GM18520 (cell line): Measurements from ENCODE around the gene SLC44A5.
"Not testable (repeated sequence)": the region's sequence is repeated elsewhere in the genome, so short reads cannot be mapped to it uniquely, and the experiment has no call there.

ENCODE experiments used
- ATAC-seq: cut with Tn5 transposase; IDR thresholded peaks from one replicate; pipeline ENCODE4 v1.9.1; 2021; ENCODE audit not compliant: unreplicated experiment

The SLC44A5 gene

DNA sequence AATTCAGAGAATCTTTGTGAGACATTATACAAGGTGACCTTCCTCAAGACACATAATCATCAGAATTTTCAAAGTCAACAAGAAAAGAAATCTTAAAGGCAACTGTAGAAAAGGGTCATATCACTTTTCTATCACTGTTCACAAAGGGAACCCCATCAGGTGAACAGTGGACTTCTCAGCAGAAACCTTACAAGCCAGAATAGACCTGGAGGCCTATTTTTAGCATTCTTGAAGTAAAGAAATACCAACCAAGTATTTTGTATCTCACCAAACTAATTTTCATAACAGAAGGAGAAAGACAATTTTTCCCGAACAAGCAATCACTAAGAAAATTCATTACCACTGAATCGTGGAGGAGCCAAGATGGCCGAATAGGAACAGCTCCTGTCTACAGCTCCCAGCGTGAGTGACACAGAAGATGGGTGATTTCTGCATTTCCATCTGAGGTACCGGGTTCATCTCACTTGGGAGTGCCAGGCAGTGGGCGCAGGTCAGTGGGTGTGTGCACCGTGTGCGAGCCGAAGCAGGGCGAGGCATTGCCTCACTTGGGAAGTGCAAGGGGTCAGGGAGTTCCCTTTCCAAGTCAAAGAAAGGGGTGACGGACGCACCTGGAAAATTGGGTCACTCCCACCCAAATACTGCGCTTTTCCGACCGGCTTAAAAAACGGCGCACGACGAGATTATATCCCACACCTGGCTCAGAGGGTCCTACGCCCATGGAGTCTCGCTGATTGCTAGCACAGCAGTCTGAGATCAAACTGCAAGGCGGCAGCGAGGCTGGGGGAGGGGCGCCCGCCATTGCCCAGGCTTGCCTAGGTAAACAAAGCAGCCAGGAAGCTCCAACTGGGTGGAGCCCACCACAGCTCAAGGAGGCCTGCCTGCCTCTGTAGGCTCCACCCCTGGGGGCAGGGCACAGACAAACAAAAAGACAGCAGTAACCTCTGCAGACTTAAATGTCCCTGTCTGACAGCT is 235.2 kb downstream of the SLC44A5 start:
- not testable (repeated sequence) for ATAC-seq

DNA sequence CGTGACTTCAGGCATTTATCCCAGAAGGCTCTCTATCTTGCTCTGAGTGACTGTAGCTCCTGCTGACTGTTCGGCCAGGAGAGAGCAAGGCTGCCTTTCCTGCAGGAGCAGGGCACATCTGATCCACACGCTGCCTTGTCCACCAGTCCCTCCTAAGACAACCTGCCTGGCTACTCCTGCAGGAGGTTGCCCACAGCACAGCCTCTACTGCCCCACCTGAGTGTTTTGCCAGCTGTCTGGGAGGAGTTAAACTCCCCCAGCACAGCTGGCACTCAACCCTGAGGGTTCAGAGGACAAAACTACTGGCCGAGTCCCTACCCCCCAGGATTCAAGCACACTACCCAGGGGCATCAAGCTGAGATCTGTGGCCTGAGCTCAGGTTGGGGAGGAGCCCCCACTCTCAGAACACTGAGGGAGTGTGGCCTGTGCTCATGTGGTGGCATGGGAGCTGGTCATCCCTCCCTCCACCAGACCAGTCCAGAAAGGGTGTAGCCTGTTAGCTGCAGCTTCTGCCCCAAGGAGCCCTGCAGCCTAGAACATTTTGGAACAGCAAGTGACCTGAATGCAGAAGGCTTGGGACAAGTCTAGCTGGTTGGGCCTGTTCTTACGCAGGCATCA is 237.3 kb downstream of the SLC44A5 start:
- no peak for ATAC-seq

DNA sequence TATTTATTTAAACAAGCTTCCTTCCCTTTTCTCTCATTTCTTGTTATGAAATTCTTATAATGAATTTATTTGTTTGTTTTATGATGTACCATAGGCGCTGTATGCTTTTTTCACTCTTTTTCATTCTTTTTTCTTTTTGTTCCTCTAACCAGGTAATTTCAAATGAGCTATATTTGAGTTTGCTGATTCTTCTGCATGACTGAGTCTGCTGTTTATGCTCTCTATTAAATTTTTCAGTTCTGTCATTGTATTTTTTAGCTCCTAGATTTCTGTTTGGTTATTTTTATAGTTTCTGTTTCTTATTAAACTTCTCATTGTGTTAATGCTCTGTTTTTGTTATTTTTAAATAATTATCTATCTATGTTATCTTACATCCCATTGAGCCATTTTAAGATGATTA is 244.3 kb downstream of the SLC44A5 start:
- ATAC-seq, result no peak

DNA sequence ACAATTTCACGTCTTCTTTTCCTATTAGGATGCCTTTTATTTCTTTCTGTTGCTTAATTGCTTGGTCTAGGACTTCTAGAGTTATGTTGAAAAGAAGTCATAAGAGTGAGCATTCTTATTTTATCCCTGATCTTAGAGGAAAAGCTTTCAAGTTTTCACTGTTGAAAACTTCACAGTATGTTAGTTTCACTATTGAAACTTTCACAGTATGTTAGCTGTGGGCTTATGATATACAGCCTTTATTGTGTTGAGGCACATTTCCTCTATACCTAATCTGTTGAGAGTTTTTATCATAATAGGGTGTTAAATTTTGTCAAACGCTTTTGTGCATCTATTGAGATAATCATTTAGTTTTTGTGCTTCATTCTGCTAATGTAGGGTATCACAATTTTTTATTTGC is 249.7 kb downstream of the SLC44A5 start:
- ATAC-seq, result no peak

GRCh38 chr1:75354267-75354666 is 256.6 kb downstream of the SLC44A5 start:
- not testable (repeated sequence) for ATAC-seq

- ATAC-seq, result no peak
Measured at GRCh38 chr1:75353051-75353450, 257.9 kb downstream of the SLC44A5 start.

DNA sequence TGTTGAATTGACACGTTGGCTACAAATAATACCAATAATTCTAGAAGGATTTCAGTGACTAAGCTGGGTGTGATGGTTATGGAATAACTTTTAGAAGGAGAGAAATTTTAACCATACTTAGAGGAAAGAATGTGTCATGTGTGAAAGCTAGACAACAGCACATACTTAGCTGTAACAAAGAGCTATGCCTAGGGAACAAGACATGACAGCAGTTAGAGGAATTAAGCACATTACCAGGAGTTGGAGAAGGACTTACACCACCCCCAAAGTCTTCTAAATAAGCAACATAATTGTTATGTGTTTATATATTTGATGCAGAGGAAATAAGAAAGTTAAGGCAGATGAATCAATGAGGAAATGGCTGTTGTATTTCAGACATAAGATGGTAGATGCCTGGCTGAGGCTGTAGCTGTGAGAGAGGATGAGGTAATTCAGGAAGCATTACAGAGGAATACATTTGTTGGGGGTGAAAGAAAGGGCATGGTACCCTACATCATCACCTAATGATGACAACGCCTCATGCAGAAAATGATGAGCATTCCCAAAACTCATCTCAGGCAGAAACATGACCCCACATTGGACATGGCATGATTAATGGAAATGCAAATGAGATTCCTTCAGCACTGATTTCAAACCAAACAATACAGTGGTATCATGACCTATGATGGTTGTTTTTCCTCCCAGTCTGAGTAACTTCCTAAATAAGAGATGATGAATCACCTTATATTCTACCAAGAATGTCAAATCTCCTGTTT is 265.2 kb downstream of the SLC44A5 start:
- no peak for ATAC-seq

DNA sequence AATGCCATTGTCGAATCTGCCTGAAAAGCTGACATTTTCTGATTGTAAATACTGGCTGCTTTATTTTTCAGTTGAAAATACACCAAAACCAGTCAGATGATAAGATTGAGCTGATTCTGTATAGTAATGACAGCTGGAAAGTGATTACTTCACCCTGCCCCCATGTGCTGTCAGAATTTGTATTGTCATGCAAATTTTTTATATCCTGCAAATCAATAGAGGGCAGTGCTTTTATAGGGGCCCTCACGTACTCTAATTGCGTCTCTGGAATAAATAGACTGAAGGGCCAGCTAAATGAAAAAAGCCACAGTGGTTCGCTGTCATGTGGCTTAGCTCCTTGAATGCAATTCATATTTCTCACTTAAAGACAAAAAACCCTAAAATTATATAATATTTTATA is 268.1 kb downstream of the SLC44A5 start:
- ATAC-seq, result no peak

DNA sequence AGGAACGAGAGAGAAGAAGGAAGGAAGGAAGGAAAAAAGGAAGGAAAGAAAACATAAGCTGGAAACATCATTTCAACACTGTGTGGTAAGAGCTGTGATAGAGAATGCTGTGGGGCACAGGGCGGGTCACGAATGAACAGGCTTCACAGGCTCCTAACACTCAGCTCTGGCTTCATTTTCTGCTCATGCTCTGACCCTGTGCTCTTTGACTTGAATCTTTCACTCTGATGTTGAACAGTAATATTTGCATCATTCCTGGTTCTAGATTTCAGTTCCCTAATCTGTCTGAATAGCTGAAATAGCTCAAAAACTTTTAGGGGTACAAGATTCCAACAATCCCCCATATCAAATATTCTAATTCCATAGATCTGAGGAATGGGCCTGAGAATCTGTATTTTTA is 269.4 kb downstream of the SLC44A5 start:
- no peak for ATAC-seq

DNA sequence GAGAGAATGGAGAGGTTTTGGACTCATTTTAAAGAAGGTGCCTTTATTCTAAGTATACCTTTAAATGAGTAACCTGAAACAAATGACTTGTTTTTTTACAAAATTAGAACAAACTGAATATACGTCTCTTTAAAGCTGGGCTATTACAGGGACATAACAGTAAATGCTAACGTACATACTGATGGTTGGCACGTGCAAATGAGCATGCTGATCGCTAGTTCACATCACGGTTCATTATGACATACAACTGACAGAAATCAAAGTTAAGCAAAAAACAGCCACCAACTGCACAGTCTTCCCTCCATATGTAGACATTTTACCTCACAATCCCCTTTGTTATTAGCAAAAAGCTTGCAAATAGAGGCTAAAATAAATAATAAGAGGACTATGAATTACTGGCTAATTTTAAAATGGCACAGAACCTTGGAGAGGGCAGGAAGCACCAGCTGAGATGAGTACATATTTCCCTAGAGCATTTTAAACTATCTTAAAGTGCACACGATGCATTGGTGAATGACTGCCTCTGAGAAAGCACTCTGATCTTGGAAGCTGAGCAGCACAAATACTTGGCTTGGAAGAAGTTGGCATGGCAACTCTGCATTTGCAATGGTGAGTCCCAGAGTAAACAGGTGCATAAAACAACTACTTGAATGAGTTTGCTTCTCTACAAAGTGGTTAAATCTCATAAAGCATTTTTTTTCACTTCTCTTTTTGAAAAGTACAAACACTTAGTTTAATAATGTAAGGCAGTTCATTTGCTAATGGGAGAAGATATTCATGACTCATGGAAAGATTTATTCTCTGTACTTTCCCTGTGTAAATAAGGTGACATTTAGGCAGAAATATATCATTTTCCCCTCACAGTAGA is 272.1 kb downstream of the SLC44A5 start:
- peak; percentile 92 for ATAC-seq

DNA sequence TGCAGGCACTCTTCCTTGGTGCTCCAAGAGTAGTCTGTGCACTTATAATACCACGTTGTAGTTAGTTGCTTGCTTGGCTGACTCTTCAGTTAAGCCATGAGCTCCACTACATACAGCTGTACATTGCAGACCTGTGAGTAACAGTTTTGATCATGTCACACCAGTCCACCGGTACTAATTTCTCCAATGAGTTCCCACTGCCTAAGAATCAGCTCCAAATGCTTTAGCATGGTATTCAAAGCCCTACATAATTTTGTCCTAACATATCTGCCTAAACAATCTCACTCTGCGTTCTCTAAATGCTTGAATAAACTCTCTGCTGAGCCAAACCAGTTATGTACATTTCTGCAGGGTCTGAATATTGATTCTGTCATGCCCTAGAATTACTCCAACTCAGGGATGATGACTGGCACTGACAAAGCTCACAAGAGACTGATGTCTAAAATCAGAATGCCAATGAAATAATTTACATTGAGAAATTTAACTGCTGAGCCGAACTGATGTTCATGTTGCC is 276.0 kb downstream of the SLC44A5 start:
- ATAC-seq, result no peak

GRCh38 chr1:75330624-75331023 is 280.3 kb downstream of the SLC44A5 start:
- no peak for ATAC-seq

GRCh38 chr1:75328691-75329090 is 282.2 kb downstream of the SLC44A5 start:
- no peak for ATAC-seq

GRCh38 chr1:75327395-75327794 is 283.5 kb downstream of the SLC44A5 start:
- ATAC-seq, result no peak

GRCh38 chr1:75317976-75318375 is 292.9 kb downstream of the SLC44A5 start:
- ATAC-seq, result no peak

GRCh38 chr1:75316230-75316629 is 294.7 kb downstream of the SLC44A5 start:
- ATAC-seq, result no peak

GRCh38 chr1:75312620-75313019 is 298.3 kb downstream of the SLC44A5 start:
- ATAC-seq, result no peak

DNA sequence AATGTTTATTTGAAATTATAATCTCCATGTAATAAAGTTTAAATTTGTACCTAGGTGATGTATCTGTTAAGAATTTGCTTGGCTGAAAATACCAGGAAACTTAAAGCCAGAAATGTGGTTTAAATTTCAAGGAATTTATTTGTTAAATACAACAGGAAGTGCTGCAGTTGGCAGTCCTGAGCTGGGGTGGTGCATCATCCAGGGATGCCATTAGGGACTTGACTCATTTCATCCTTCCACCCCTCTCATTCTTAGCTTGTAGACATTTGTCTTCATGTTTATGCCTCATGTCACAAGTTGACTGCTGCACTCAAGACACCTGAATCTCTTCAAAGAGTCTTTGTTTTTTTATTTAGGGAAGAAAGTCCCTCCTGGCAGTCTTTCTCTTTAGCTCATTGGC is 300.8 kb downstream of the SLC44A5 start:
- no peak for ATAC-seq

- ATAC-seq, result no peak
Measured at GRCh38 chr1:75308365-75308764, 302.5 kb downstream of the SLC44A5 start.

DNA sequence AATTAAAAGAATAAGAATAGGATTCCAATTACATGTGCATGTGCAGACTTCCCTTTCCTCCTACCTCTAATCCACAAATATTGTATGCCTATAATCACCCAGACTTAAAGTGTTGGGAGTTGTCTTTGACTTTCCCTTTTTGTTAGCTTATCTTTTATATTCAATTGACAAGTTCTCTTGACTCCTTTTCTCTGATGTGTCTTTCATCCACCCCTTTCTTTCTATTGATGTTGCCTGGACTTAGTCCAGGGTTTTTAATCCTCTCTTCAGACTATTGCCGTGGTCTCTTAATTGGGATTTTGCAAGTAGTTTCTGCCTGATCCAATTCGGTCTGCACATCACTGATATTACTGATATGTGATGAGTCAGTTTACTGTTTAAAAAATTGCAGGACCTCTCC is 305.9 kb downstream of the SLC44A5 start:
- ATAC-seq, result no peak
